SU-DHL-6 (cell line): ENCODE data around the gene OR51Q1.

Experiments
- EZH2phosphoT487 ChIP-seq: fragments of 200-600 bp; sonication (generic), shearing (Covaris generic); conservative IDR thresholded peaks from 2 replicates; pipeline ENCODE4 v1.6.1; 2018; ENCODE audit warnings: mild to moderate bottlenecking, antibody characterized with exemption, low read length, moderate library complexity, mixed read lengths
- TF ChIP-seq, protein P1 (sequence below): fragments of 200-600 bp; sonication (generic); IDR thresholded peaks from one replicate; pipeline ENCODE4 v1.5.1; 2017; ENCODE audit warnings: antibody characterized with exemption, mild to moderate bottlenecking, low read length, moderate library complexity; ENCODE audit not compliant: insufficient read depth, poor library complexity, severe bottlenecking

DNA sequence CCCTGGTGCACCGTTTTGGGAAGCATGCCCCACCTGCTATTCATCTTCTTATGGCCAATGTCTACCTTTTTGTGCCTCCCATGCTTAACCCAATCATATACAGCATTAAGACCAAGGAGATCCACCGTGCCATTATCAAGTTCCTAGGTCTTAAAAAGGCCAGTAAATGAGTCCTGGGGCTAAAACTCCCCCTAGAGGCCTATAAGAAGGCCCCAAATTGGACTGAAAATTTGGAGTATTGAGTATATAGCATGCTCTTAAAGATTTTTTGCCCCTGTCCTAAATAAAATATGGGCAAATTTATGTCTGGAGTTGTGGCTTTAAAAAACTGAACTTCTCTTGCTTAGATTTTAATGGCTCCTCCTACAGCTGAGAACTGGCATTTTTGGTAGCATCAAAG lies 31.7 kb upstream of the OR51Q1 start:
- TF ChIP-seq, protein P1, sequence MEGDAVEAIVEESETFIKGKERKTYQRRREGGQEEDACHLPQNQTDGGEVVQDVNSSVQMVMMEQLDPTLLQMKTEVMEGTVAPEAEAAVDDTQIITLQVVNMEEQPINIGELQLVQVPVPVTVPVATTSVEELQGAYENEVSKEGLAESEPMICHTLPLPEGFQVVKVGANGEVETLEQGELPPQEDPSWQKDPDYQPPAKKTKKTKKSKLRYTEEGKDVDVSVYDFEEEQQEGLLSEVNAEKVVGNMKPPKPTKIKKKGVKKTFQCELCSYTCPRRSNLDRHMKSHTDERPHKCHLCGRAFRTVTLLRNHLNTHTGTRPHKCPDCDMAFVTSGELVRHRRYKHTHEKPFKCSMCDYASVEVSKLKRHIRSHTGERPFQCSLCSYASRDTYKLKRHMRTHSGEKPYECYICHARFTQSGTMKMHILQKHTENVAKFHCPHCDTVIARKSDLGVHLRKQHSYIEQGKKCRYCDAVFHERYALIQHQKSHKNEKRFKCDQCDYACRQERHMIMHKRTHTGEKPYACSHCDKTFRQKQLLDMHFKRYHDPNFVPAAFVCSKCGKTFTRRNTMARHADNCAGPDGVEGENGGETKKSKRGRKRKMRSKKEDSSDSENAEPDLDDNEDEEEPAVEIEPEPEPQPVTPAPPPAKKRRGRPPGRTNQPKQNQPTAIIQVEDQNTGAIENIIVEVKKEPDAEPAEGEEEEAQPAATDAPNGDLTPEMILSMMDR, result no peak
- TF ChIP-seq EZH2phosphoT487, result no peak
